Activated CD4-positive, alpha-beta T cell treated with anti-CD3 and anti-CD28 coated beads, Interleukin-10, Interleukin-2, amounts not matched to agents 100 ng/mL and 50 ng/mL, durations not matched to agents 16 hours and 8 hours (primary cell): ENCODE results near the gene ZNF25.
"Not testable (repeated sequence)": the region's sequence is repeated elsewhere in the genome, so short reads cannot be mapped to it uniquely, and the experiment has no call there.

Experiments used
- DNase-seq: peaks from one replicate; pipeline ENCODE4 v3.0.0-alpha.2; 2020

ZNF25 gene

GRCh38 chr10:37976091-37976879 is at the start of gene ZNF25:
Gene ZNF25 (minus strand): TSS chr10:37976647. CDS start chr10:37971722, 4,925 bp downstream.
- peak; percentile 99 for DNase-seq

- DNase-seq, result peak; percentile 16
Observed at GRCh38 chr10:38025283-38025682, 48.8 kb upstream of the ZNF25 start.

- DNase-seq, result not testable (repeated sequence)
Observed at GRCh38 chr10:38019124-38019523, 42.7 kb upstream of the ZNF25 start.

- DNase-seq, result no peak
Observed at GRCh38 chr10:38016354-38016753, 39.9 kb upstream of the ZNF25 start.

- peak; percentile 94 for DNase-seq
Observed at GRCh38 chr10:38010119-38010903, 33.9 kb upstream of the ZNF25 start, which contains the start of gene ZNF33A. Gene ZNF33A (plus strand): TSS chr10:38010675. CDS start chr10:38012342, 1,667 bp downstream.

GRCh38 chr10:38007991-38008390 is 31.5 kb upstream of the ZNF25 start:
- no peak for DNase-seq

- no peak for DNase-seq
Observed at GRCh38 chr10:38007551-38007950, 31.1 kb upstream of the ZNF25 start.

GRCh38 chr10:38003588-38003987 is 27.1 kb upstream of the ZNF25 start:
- no peak for DNase-seq

- no peak for DNase-seq
Observed at GRCh38 chr10:38003026-38003425, 26.6 kb upstream of the ZNF25 start.

GRCh38 chr10:38000474-38000873 is 24.0 kb upstream of the ZNF25 start:
- not testable (repeated sequence) for DNase-seq

GRCh38 chr10:37998920-37999319 is 22.5 kb upstream of the ZNF25 start:
- not testable (repeated sequence) for DNase-seq

GRCh38 chr10:37992083-37992482 is 15.6 kb upstream of the ZNF25 start:
- DNase-seq, result no peak

- no peak for DNase-seq
Observed at GRCh38 chr10:37991655-37992054, 15.2 kb upstream of the ZNF25 start.

- DNase-seq, result no peak
Observed at GRCh38 chr10:37976880-37977203, 395 bp upstream of the ZNF25 start.

- DNase-seq, result peak; percentile 30
Observed at GRCh38 chr10:37975401-37975991, 951 bp downstream of the ZNF25 start.

GRCh38 chr10:37972396-37972795 is 4.1 kb downstream of the ZNF25 start:
- no peak for DNase-seq

- DNase-seq, result no peak
Observed at GRCh38 chr10:37965006-37965405, 11.4 kb downstream of the ZNF25 start.

- no peak for DNase-seq
Observed at GRCh38 chr10:37960591-37961137, 15.8 kb downstream of the ZNF25 start.

- no peak for DNase-seq
Observed at GRCh38 chr10:37957841-37958240, 18.6 kb downstream of the ZNF25 start.

- no peak for DNase-seq
Observed at GRCh38 chr10:37952926-37953325, 23.5 kb downstream of the ZNF25 start.

- no peak for DNase-seq
Observed at GRCh38 chr10:37952043-37952755, 24.2 kb downstream of the ZNF25 start.

- DNase-seq, result no peak
Observed at GRCh38 chr10:37948210-37948609, 28.2 kb downstream of the ZNF25 start.

- DNase-seq, result no peak
Observed at GRCh38 chr10:37947526-37947925, 28.9 kb downstream of the ZNF25 start.
